8988T (cell line): ENCODE results near the gene EFCAB8.

ENCODE experiments used
- DNase-seq: peaks from one replicate; pipeline ENCODE4 v3.0.0; 2011

The EFCAB8 gene, protein sequence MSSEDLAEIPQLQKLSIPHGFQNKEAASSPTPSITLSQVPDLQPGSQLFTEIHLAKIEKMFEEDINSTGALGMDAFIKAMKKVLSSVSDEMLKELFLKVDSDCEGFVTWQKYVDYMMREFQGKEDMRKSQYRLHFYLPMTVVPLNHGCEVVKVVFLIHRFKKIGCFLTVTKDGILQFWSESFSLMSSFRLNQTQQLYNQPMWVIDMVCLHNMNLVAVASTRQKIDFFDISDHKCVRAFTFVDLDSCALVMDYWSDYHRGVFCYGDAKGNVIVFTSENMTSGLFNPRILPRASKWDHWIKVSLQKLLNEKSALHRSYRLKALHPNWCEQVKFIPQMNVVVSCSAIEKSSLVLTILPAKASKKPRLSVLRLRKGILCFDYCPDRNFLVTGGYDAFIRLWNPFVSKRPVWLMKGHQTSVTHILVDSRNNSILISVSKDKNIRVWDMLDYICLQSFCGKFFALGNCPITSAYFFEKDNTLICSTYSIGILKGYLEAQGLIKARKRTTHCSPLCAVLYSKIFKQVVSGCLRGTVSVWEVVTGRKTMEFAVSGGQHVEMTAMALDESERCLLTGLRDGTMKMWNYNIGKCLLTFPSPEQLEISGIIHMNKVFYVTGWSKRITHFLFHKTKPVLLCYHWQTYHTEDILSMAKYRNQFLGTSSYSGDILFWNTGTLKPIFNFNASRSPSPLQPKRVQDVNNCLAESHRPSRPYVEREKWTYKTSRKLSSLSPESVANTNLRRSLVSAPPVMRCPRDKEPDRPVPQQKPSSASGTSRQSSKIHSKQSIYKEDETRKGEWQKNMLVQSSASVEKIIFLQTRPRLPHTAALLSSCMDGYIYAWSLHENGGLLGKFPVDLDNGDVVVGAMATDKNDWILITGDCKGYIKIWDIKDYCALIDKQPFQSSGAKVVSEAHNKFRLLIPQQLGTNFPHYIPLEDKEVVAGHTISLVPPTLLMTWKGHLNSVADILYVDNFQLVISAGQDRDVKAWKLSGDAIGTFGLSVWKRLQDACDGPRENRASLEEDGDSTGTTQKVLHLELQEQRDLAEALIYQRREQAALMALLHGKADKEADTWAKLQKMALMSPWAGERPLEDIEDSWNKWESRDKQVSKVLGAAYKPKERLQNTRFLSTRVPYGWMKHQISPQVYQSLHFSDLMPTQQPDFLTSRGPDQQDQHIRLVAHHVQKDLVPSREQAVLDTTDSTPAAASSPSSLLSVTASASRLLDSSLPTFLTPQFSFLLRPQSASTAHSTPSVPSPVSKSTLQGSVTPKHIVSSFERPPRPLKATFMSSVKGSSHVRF

DNA sequence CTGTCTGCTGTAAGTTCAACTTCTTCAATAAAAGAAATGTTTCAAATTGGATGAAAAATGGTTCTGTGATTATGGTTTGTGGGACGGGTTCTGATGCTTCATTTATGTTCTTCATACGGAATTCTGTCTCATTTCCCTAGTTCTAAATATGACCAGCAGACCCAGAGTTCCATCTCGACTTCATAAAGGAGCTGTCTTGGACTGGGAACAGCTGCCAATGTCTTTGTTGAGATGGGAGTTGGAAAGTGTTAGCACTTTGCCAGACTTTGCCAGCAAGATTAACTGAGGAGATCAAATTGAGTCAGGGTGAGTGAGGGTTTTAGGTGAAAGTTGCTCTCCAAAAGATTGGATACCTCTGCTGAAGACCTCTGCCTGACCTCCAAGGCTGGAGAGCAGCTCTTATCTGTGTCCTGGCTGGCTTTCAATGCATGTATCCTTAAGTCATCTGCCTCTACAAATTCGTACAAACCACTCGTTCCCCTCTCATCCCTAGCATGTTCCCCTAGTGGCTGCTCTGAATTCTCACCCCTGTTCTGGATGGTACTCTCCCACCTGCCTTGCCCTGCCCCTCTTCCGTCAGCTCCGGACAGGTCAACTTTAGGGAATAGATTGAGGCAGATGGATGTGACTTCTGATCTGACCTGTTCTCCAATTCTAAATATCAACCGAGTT, at the start of gene EFCAB8:
Gene EFCAB8, plus strand, starts transcription at position 223 of the 672 bp plus-strand sequence. CDS start 4,870 bp downstream, outside the sequence.
- no peak for DNase-seq

DNA sequence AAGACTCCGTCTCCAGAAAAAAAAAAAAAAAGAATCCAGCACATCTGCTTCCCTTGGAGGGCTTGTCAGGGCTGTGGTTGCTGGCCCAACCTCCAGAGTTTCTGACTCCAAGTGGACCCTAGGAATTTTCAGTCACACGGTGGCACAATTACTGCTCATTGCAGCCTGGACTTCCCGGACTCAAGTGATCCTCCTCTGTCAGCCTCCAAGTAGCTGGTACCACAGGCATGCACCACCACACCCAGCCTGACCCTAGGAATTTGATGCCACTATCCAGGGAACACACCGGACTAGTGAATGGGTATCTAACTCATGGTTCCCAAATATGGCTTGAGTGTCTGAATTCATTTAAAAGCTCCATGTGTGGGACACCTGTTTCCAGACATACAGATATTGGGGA, 48.8 kb upstream of the EFCAB8 start:
- no peak for DNase-seq

DNA sequence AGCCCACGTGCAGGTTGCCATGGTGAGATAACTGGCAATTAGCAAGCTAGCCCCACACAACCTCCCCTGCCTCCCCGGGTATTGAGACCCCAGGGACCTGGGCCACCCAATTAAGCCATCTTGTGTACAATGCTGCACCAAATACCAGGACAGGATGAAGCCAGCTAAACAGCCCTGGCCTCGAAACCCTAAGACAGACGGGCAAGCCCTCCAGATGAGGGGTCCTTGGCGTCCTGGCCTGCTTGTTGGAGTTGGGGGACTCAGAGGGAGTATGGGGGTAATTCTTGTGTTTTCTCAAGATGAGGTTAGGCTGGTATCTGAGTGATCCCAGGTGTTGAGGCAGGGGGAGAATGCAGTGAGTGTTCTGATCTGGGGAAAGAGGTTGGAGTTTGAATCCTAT, 47.8 kb upstream of the EFCAB8 start:
- no peak for DNase-seq

DNA sequence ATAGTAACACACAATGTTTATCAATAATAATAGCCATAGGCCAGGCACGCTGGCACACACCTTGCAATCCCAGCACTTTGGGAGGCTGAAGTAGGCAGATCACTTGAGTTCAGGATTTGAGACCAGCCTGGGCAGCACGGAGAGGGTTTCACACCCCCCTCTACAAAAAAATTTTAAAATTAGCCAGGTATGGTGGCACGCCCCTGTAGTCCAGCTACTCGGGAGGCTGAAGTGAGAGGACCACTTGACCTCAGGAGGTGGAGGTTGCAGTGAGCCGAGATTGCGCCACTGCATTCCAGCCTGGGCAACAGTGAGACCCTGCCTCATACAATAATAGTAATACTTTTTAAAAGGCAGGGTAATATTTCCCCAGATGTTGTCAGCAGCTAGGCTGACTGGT, 46.8 kb upstream of the EFCAB8 start:
- DNase-seq, result no peak

DNA sequence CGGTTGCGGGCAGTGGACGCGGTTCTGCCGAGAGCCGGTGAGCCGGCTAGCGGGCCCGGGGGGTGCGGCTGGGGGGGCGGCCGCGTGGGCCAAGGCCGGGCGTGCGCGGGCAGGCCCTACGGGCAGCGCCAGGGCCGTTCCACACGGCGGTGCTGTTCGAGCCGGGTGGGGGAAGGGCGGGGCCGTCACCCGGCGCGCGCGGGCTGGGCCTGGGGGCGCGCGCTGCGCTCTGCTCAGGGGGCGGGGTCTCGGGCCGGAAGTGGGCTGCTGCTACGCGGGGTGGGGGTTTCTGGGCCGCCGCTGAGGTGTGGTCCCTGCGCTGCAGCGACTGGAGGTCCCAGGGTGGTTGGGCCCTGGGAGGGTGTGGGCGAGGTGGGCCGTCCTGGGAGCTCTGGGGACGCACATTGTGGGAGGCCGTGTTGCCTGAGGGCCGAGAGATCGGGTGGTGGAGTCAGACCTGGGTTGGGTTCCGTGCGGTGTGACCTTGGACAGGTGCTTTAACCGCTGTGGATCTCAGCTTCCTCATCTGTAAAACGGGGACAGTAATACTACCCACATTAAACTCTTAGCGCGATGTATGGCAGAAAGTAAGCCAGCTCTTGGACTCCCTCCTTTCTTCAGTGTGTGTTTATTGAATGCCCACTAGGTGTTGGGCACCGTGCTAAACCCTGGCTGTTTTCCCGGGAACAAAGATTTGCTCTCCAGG, 38.6 kb upstream of the EFCAB8 start:
- DNase-seq, result peak; percentile 67

DNA sequence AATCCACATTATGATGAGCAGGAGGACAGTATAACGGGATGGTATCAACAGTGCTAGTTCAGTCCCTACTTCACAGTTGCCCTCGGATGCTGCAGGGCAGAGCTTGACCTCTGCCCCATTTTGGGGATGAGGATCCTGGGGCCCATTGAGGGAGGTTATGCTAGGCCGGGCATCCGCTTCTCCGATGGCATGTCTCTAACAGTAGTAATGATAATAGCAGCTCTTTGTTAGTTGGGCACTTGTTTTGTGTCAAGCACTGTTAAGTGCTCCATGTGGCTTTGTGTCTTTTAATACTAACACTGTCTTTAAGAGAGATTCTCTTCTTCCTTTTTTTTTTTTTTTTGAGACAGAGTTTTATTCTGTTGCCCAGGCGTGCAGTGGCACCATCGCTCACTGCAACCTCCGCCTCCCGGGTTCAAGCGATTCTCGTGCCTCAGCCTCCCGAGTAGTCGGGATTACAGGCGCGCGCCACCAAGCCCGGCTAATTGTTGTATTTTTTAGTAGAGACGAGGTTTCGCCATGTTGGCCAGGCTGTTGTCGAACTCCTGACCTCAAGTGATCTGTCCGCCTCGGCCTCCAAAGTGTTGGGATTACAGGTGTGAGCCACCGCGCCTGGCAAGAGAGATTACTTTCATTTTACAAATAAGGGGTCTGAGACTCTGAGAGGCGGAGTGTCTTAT, 37.9 kb upstream of the EFCAB8 start:
- DNase-seq, result no peak

DNA sequence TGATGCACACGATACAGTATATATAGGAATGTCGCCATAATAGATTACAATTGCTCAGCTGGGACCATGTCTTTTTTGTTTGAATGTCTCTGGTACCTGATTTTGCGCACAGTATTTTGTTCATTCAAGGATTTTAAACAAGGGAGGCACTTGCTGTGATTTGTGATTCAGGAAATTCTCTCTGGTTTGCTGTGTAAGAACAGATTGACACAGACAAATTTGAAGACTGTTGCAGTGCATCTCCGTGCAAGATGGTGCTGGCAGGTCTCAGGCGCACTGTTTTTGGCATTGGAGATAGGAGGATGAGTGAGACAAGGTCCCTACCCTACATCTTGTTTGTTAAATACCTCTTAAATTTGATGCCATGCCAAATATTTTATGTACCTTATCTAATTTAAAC, 36.5 kb upstream of the EFCAB8 start:
- no peak for DNase-seq

DNA sequence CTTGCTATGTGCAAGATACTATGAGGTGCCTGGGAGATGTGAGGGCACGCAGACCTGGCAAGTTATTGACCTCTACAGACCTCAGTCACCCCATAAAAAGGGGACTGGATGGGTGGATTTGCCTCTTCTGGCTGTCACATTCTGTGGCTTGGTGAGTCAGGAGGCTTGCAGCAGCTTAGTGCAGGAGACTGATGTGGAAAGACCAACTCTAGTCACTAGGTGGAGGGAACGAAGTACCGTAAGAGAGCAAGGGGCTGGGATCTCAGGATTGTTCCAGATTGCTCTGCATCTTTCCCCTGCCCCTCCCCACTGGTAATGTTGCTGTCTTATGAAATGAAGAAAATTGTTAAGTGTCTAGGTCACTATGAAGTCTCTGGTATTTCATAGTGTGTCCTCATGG, 35.6 kb upstream of the EFCAB8 start:
- DNase-seq, result no peak

DNA sequence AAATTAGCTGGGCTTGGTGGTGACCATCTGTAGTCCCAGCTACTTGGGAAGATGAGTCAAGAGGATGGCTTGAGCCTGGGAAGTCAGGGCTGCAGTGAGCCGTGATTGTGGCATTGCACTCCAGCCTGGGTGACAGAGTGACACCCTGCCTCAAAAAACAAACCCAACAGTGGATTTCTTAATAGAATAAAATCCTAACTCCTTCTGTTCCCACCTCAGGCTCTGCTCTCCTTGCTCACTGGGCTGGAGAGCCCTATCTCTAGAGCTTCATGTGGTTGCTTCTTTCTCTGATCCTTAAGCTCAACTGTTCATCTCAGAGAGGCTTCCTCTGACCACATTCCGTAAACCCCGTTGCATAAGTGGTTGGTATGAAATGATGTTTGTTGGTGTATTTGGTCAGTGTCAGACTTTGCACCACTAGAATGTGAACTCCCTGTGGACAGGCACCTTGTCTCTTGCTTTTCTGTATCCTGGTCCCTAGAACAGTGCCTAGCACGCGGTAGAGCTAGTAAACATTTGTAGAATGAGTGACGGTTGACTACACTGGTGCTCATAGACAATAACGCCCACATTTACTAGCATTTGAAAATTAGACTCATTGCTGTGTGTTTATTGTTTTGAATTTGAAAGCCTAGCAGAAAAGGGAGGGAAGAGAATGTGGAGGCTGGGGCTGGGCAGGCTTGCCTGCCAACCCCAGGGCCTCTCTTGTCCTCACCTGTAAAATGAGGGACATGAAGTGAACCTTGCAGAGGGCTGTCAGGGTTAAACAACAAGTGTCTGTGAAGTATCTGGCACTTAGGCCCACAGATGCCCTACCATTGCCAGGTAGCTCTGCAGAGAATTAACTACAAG, 34.8 kb upstream of the EFCAB8 start:
- DNase-seq, result no peak

DNA sequence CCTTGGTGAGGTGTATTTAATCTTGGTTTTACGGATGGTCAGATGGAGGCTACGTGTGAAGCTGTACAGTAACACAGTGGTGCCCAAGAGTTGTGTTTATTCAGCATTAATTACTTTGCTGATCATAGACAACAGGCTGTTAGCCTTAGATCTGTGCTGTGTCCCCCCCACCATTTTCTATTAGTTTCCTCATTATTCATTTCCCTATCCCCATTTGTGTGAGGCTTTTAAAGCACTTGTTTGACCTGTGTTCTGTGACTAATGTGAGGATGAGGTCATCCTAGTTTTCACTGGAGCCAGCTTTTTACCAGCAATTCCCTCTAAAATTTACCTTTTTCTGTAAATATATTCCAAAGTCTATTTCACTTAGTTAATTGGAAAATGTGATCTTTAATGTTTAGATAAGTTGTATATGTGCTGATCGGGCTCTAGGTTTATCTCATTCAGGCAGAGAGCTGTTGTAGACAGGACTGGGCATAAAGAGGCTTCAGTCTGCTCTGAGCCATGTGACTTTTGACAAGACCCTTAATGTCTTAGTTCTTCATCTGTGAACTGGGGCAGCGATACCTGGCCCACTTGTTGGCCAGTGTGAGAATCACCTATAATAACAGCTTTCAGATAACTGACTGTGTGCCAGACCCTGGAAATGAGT, 30.6 kb upstream of the EFCAB8 start:
- no peak for DNase-seq

DNA sequence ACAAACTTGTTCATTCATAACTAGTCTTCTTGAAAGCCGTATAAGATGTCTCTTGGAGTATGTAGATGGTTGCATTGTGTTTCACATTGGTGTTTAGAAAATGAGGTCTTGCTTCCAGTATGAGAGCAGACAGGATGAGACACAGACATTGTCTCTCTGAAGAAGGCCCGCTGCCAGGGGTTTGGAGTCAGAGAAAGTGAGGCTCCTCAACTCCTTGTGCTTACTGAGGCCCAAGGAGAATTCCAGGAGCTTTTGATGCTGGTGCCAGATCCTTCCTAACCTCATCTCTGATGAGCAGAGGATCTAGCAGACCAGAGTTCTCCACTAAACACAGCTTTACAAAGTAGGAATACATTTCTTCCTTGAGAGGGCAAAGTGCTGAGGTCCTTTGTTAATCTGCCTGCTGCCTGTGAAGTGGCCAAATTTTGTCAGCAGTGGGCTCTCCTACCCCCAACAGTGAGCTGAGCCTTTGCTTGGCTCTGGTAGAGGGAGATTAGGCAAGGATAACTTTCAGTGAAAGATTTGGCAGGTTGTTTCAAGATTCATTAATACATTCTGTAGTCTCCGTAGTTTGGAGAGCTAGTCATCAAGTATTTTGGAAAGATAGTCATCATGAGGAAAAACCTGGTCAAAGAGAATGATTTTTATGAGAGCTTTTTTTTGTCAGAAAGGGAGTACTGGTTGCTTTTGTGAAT, 29.3 kb upstream of the EFCAB8 start:
- no peak for DNase-seq

DNA sequence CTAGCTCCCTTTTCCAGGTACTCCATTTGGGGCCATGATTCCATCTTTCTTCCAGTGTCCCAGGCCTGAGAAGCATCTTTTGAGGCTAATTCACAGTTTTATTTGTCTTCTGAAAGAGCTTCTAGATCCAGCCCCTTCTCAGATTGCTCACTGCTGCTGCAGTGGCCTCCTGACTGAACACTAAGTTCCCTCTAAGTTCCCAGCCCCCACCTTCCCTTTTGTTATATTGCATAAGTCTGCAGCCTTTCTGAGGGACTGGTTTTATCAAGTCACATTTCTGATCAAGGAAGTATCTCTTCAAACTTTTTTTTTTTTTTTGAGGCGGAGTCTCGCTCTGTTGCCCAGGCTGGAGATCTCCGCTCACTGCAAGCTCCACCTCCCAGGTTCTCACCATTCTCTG, 28.3 kb upstream of the EFCAB8 start:
- no peak for DNase-seq

DNA sequence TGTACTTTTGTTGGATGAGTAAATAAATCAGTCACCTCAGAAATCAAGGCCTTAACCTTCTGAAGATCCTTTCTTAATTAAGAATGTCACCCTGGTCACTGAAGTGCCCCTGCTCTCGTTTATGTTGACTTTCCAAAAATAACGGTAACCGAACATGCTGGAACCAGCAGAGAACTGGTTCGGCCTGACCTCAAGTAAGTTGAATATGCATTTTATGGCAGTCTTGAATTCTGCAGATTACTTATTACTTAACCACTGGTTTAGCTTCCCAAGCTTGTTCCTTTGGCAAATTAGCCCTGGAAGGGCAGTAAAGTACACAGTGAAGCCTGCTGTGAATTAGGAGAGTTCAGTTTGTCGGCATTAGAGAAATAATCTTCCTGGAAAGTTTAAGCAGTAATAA, 26.7 kb upstream of the EFCAB8 start:
- no peak for DNase-seq

DNA sequence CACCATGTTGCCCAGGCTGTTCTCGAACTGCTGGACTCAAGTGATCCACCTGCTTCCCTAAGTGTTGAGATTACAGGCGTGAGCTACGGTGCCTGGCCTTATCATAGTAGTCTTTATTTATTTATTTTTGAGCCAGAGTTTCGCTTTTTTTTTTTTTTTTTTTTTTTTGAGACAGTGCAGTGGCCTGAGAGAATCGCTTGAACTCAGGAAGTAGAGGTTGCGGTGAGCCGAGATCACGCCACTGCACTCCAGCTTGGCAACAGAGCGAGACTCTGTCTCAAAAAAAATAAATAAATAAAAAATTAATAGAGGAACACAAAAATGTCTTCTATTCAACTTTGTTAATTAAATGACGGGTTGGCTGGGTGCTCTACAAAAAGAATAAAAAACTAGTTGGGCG, 26.1 kb upstream of the EFCAB8 start:
- DNase-seq, result no peak

DNA sequence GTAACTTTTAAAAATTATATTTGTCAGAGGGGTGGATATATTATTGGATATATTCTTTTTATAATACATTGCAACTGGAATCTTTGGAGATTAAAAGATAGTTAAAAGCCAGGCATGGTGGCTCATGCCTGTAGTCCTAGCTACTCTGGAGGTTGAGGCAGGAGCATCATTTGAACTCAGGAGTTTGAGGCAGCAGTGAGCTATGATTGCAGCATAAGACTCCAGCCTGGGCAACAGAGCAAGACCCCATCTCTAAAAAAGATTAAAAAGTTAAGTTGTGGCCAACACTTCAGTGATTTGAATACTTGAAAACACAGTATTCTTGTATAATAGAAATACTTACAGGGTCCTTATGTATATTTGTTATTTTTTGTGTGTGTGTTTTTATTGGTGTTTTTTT, 23.8 kb upstream of the EFCAB8 start:
- no peak for DNase-seq

DNA sequence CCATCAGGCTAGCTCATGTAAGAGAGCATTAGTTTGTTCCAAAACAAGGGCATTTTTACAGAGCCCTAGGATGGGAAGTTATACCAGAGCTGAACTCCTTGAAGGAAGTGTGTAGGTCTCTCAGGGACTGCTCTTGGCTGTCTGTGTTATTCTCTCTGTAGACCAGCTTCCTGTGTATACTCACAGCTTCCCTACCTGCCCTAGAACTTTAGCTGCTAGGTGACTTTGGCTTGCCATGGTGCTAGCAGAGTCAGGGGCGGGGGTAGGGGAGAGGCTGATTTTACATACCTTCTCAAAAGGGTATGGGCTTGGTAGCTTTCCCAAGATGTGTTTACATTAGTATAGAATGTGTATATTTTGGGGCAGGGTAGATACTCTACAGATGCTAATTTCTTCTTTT, 21.6 kb upstream of the EFCAB8 start:
- DNase-seq, result no peak

DNA sequence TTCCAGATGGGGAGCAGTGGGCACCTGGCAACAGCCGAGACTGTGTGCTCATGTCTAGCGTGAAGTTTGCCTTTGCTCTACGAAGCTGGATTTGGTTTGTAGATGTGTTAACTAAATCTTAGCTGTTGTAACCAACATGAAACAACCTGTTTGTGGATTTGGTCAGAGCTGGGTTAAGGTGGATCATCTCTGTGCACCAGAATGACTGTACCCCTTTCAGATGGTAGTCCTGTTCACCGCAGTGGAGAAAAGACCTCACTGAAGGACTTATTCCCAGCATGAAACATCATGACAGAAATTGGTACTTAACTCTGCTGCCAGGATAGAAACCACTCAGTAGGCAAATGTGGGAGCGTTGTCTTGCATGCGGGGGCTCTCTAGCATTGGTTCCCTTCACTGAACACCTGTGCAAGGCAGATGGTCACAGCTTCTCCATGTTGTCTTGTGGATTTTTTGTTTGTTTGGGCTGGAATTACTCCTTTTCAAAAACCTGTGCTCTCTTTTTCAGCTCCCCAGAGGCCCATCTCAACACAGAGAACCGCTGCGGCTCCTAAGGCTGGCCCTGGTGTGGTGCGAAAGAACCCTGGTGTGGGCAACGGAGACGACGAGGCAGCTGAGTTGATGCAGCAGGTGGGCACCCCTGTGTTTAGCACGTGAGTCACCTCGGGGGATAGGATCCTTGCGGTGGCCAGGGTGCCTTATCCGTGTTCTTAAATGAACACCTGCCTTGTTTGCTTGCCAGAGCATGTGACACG, 19.3 kb upstream of the EFCAB8 start:
- DNase-seq, result no peak

DNA sequence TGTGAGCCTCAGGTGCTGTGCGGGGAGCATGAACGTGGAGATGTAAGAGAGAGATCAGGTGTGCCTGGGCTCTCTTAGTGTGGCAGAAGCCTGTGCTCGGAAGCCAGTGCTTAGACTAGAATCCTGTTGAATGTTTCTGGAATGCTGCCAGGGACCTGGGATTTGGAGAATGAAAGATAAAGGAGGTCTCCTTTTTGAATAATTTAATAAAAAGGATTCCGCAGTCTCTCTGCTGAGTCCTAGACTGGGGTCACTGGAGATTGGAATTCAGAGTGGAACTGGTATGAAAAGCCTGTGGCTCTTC, 18.8 kb upstream of the EFCAB8 start:
- DNase-seq, result no peak

DNA sequence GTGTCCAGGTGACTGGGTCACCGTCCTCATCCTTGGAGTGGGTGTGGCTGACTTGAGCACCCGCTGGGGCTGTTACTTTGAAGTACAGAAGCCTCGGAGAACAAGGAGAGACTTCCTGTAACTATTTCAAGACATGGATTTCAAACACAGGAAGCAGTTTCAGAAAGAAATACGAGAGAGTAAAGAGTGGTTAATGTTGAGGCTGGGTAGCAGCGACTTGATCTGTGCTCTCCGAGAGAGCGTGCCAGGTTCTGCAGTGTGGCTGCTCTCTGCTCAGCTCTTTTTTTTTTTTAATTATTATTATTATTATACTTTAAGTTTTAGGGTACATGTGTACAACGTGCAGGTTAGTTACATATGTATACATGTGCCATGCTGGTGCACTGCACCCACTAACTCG, 17.5 kb upstream of the EFCAB8 start:
- DNase-seq, result no peak
